K562 (cell line): ENCODE measurements around the gene TCEANC2. TPM values are rescaled to one million over a fixed set of nuclear protein-coding genes. Genes with fewer than 3 reads are reported as not detected.

Experiments used
- ARHGAP35 ChIP-seq: fragments of 450-650 bp; IDR thresholded peaks from 2 replicates; pipeline ENCODE4 v1.6.1; 2018; ENCODE audit not compliant: partially characterized antibody
- BCOR ChIP-seq: fragments of 450-650 bp; IDR thresholded peaks from 2 replicates; pipeline ENCODE4 v1.6.1; 2016
- CBX2 ChIP-seq: fragments of 200-600 bp; sonication (generic); IDR thresholded peaks from one replicate; pipeline ENCODE4 v1.6.1; 2012; ENCODE audit warnings: mild to moderate bottlenecking, low read length, inconsistent platforms; ENCODE audit not compliant: insufficient read depth, poor library complexity, severe bottlenecking
- CHD4 ChIP-seq: fragments of 200-600 bp; sonication (generic); IDR thresholded peaks from 3 replicates; pipeline ENCODE4 v1.6.1; 2012; ENCODE audit warnings: low read depth, mild to moderate bottlenecking, mixed read lengths, low read length, inconsistent platforms; ENCODE audit not compliant: insufficient read depth, insufficient replicate concordance, poor library complexity, severe bottlenecking
- CTBP1 ChIP-seq: fragments of 450-650 bp; IDR thresholded peaks from 2 replicates; pipeline ENCODE4 v1.6.1; 2016; ENCODE audit warnings: borderline replicate concordance
- ELF2 ChIP-seq: fragments of 250-450 bp; sonication (Bioruptor Pico); IDR thresholded peaks from 2 replicates; pipeline ENCODE4 v1.5.0; 2021; ENCODE audit warnings: mild to moderate bottlenecking
- ETS2 ChIP-seq: IDR thresholded peaks from 2 replicates; pipeline ENCODE4 v1.6.1; 2016; ENCODE audit warnings: borderline replicate concordance, missing genetic modification characterization, mild to moderate bottlenecking, moderate library complexity, missing compliant biosample characterization; ENCODE audit not compliant: poor library complexity, severe bottlenecking
- GATAD2B ChIP-seq: fragments of 450-650 bp; IDR thresholded peaks from 2 replicates; pipeline ENCODE4 v1.6.1; 2017; ENCODE audit warnings: mild to moderate bottlenecking, borderline replicate concordance
- HDAC6 ChIP-seq: IDR thresholded peaks from 2 replicates; pipeline ENCODE4 v1.6.1; 2012; ENCODE audit warnings: low read depth, mild to moderate bottlenecking, control low read depth, inconsistent platforms, low read length, moderate library complexity
- MYBL2 ChIP-seq, 2 experiments: fragments of 450-650 bp in 1 of 2; sonication (generic) in 1 of 2; formaldehyde crosslinking in 1 of 2; IDR thresholded peaks; 2 replicates each; pipeline versions ENCODE4 v1.6.1 to v1.8.1; 2017 to 2022; ENCODE audit warnings: borderline replicate concordance in 1 of 2, inconsistent platforms in 1 of 2, low read depth in 1 of 2, mild to moderate bottlenecking in 1 of 2, missing genetic modification reagents in 1 of 2, moderate library complexity in 1 of 2
- NCOA4 ChIP-seq: fragments of 450-650 bp; IDR thresholded peaks from 2 replicates; pipeline ENCODE4 v1.6.1; 2018; ENCODE audit warnings: mild to moderate bottlenecking; ENCODE audit not compliant: partially characterized antibody
- POU5F1 ChIP-seq: fragments of 150-350 bp; IDR thresholded peaks from 2 replicates; pipeline ENCODE4 v1.6.1; 2014; ENCODE audit warnings: borderline replicate concordance, low read length, low read depth, mild to moderate bottlenecking; ENCODE audit not compliant: partially characterized antibody
- PYGO2 ChIP-seq: fragments of 450-650 bp; IDR thresholded peaks from 2 replicates; pipeline ENCODE4 v1.6.1; 2016; ENCODE audit warnings: mild to moderate bottlenecking, missing genetic modification characterization, moderate library complexity, missing compliant biosample characterization
- RBM22 ChIP-seq: fragments of 200-400 bp; formaldehyde crosslinking; IDR thresholded peaks from 2 replicates; pipeline ENCODE4 v1.6.1; 2018; ENCODE audit warnings: low read length, low read depth; ENCODE audit not compliant: poor library complexity, severe bottlenecking
- RUNX1 ChIP-seq: sonication (generic); IDR thresholded peaks from 2 replicates; pipeline ENCODE4 v1.6.1; 2016; ENCODE audit warnings: antibody characterized with exemption, low read depth
- STAT6 ChIP-seq: sonication (generic); formaldehyde crosslinking; IDR thresholded peaks from 2 replicates; pipeline ENCODE4 v1.8.1; 2023; ENCODE audit warnings: mild to moderate bottlenecking, missing genetic modification reagents
- ZNF184 ChIP-seq: sonication (generic); formaldehyde crosslinking; IDR thresholded peaks from 2 replicates; pipeline ENCODE4 v1.5.0; 2020; ENCODE audit warnings: missing genetic modification reagents
- ZNF830 ChIP-seq: fragments of 250-450 bp; sonication (Bioruptor Pico); IDR thresholded peaks from 2 replicates; pipeline ENCODE4 v1.5.0; 2021; ENCODE audit warnings: mild to moderate bottlenecking
- polyA plus RNA-seq, 8 experiments: library from polyadenylated mRNA; depleted of rRNA in 4 of 8; stranded (reverse) in 5 of 8; unstranded in 3 of 8; fragments of >200 nt; fragmentation: Nextera tagmentation in 2 of 8; fragmentation: Illumina TruSeq in 1 of 8; extraction: Ambion mirVana in 2 of 8; extraction: Trizol in 1 of 8; gene quantifications; 2 replicates each; pipeline versions ENCODE4 v1.2.1 to v1.2.3, GENCODE V29; 2011 to 2014; ENCODE audit warnings: inconsistent platforms in 1 of 8, missing spikeins in 1 of 8
- total RNA-seq, 7 experiments: library from RNA; depleted of rRNA in 6 of 7; stranded (reverse); fragments of >200 nt in 6 of 7; fragmentation: Illumina TruSeq in 2 of 7; extraction: Trizol in 2 of 7; gene quantifications; 2 replicates each; pipeline versions ENCODE4 v1.2.1 to v1.2.3, GENCODE V29; 2011 to 2021; ENCODE audit warnings: low replicate concordance in 1 of 7
- TF ChIP-seq, protein P1 (sequence below): fragments of 450-650 bp; formaldehyde crosslinking; IDR thresholded peaks from 2 replicates; pipeline ENCODE4 v1.4.0; 2022; ENCODE audit warnings: missing genetic modification characterization
- TF ChIP-seq, protein P2 (sequence below), 2 experiments: IDR thresholded peaks in 1 of 2; conservative IDR thresholded peaks in 1 of 2; 2 replicates each; pipeline ENCODE4 v1.6.1; 2016; ENCODE audit warnings: low read depth in 2 of 2, mild to moderate bottlenecking in 1 of 2, missing compliant biosample characterization in 1 of 2, missing genetic modification characterization in 1 of 2, moderate library complexity in 1 of 2

Gene TCEANC2
- total and polyA plus RNA-seq, 9 of the 15 experiments (the other 6 are each of a cell fraction or from before 2014, with no cell fraction given): 3.3 to 10.2 (median 7.0) TPM

DNA sequence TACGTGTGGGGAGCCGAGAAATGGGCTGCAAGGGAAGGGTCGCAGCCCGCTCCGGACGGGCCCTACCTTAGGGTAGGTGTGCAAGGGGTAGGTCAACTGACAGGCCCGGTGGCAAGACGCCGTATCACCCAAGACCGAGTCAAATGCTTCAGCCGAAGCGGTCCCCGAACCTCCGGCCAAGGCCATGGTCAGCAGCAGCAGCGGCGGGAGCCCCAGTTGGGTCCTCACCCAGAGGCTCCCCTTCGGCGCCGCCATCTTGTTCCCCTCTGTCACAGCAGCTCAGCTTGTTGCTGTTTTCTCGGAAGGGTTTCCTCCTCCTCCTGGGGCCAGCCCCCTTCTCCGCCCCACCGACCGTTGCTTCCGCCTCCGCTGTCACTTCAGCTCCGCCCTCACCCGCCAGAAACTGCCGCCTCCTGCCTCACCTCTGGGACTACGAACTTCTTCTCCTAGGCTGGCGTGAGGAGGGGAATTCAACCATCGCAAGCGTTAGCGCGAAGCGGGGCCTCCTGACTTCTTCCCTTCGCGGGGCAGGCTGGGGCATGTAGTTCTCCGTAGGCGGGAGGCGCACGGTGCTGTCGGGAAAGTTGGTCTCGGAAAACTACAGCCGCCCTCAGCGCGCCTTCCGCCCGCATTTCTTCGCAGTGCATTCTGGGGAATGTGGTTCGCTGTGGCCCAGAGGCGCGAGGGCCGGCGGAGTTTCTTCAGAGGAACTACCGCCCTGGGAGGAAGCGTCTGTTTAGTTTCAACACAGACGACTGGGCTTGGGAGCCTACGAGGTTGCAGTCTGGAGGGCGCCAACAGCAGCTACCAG lies at the start of gene TCEANC2, which contains the start of gene TMEM59 (continued):
- TF ChIP-seq, protein P1, sequence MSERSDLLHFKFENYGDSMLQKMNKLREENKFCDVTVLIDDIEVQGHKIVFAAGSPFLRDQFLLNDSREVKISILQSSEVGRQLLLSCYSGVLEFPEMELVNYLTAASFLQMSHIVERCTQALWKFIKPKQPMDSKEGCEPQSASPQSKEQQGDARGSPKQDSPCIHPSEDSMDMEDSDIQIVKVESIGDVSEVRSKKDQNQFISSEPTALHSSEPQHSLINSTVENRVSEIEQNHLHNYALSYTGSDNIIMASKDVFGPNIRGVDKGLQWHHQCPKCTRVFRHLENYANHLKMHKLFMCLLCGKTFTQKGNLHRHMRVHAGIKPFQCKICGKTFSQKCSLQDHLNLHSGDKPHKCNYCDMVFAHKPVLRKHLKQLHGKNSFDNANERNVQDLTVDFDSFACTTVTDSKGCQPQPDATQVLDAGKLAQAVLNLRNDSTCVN: no peak
- TF ChIP-seq MYBL2 (IDR thresholded peaks at IDR 0.05; ENCODE audit: low read depth): peak; percentile 78
- no peak for TF ChIP-seq MYBL2 (CRISPR knock-in tag; IDR thresholded peaks at IDR 0.05; ENCODE audit: borderline replicate concordance)
- TF ChIP-seq, protein P2, sequence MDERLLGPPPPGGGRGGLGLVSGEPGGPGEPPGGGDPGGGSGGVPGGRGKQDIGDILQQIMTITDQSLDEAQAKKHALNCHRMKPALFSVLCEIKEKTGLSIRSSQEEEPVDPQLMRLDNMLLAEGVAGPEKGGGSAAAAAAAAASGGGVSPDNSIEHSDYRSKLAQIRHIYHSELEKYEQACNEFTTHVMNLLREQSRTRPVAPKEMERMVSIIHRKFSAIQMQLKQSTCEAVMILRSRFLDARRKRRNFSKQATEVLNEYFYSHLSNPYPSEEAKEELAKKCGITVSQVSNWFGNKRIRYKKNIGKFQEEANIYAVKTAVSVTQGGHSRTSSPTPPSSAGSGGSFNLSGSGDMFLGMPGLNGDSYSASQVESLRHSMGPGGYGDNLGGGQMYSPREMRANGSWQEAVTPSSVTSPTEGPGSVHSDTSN (CRISPR knock-in tag; IDR thresholded peaks at IDR 0.05; ENCODE audit: low read depth): no peak
- TF ChIP-seq, protein P2 (tag; conservative IDR thresholded peaks at IDR 0.05; ENCODE audit: low read depth): 0 out of 2 replicates have a peak, but pooled peaks have one; percentile 30
- peak; percentile 91 for TF ChIP-seq ELF2 (CRISPR knock-in tag)
- no peak for TF ChIP-seq PYGO2 (tag)
- TF ChIP-seq ETS2 (tag): no peak
- no peak for TF ChIP-seq RBM22
- peak; percentile 94 for TF ChIP-seq POU5F1
- peak; percentile 78 for TF ChIP-seq ZNF830 (CRISPR knock-in tag)
- no peak for TF ChIP-seq BCOR
- TF ChIP-seq ARHGAP35: no peak
- TF ChIP-seq NCOA4: no peak
- peak; percentile 65 for TF ChIP-seq CTBP1
- 0 out of 2 replicates have a peak, but pooled peaks have one; percentile 9 for TF ChIP-seq STAT6 (CRISPR knock-in tag)
- TF ChIP-seq ZNF184: no peak
- TF ChIP-seq RUNX1: no peak
- no peak for TF ChIP-seq GATAD2B
- no peak for TF ChIP-seq CHD4
- no peak for TF ChIP-seq HDAC6
- no peak for TF ChIP-seq CBX2
